Gastrocnemius medialis (tissue), 4 donors: Measurements from ENCODE around the gene AK1.

Experiments
- POLR2A ChIP-seq, 2 donors: fragments of 450-650 bp; IDR thresholded peaks; one replicate each; pipeline ENCODE4 v1.6.1; 2017; ENCODE audit warnings: antibody characterized with exemption in 2 of 2, mild to moderate bottlenecking in 2 of 2, moderate library complexity in 2 of 2
- TF ChIP-seq, protein P1 (sequence below), 5 experiments: fragments of 450-650 bp in 3 of 5; fragments of 200-600 bp in 2 of 5; sonication (generic) in 2 of 5; IDR thresholded peaks in 4 of 5; conservative IDR thresholded peaks in 1 of 5; 1 replicate in 4 of 5; 2 replicates in 1 of 5; pipeline ENCODE4 v1.5.1; 2016 to 2019; ENCODE audit warnings: antibody characterized with exemption in 5 of 5, mild to moderate bottlenecking in 3 of 5, moderate library complexity in 3 of 5

DNA sequence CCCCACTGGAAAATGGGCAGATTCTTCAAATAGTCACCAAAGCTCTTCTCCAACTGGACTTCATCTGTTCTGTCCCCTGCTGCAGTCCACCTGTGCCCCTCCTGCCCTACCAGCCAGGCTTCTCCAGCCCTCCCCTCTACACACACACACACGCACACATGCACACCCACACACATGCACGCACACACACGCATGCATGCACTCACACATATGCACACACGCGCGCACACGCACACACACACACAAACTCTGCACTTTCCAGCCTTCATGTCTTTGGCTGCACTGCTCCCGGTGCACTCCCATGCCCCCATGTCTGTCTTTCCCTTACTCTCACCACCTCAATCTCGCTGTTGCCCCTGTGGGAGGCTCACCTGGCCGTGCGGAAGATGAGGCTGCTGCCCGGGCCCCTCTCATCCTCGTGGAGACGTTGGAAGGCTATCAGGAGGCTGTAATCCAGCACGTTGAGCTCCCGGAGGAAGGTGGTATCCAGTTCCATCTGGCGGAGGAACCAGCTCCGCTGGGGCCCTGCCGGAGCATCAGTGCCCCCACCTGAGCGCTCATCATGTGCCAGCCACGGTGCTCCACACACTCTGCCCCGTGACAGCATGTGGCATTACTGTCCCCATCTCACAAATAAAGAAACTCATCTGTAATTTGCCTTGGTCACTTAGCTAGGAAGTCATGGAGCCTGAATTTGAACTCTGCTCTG is 47.4 kb upstream of the AK1 start:
- TF ChIP-seq, protein P1, sequence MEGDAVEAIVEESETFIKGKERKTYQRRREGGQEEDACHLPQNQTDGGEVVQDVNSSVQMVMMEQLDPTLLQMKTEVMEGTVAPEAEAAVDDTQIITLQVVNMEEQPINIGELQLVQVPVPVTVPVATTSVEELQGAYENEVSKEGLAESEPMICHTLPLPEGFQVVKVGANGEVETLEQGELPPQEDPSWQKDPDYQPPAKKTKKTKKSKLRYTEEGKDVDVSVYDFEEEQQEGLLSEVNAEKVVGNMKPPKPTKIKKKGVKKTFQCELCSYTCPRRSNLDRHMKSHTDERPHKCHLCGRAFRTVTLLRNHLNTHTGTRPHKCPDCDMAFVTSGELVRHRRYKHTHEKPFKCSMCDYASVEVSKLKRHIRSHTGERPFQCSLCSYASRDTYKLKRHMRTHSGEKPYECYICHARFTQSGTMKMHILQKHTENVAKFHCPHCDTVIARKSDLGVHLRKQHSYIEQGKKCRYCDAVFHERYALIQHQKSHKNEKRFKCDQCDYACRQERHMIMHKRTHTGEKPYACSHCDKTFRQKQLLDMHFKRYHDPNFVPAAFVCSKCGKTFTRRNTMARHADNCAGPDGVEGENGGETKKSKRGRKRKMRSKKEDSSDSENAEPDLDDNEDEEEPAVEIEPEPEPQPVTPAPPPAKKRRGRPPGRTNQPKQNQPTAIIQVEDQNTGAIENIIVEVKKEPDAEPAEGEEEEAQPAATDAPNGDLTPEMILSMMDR (IDR thresholded peaks at IDR 0.05 in 4 of 5, conservative IDR thresholded peaks at IDR 0.05 in 1 of 5), result no peak
- no peak for TF ChIP-seq POLR2A (IDR thresholded peaks at IDR 0.05)
